HG02642 (cell line): Measurements from ENCODE around the gene CYP17A1.
"Not testable (repeated sequence)": the region's sequence is repeated elsewhere in the genome, so short reads cannot be mapped to it uniquely, and the experiment has no call there.

Source experiments
- ATAC-seq: cut with Tn5 transposase; IDR thresholded peaks from one replicate; pipeline ENCODE4 v1.9.1; 2021; ENCODE audit warnings: mild to moderate bottlenecking; ENCODE audit not compliant: unreplicated experiment, poor library complexity

Gene CYP17A1

GRCh38 chr10:102837230-102837721 is at the start of gene CYP17A1:
CYP17A1 (minus strand) TSS chr10:102837413; CDS start chr10:102837361, 52 bp downstream.
- ATAC-seq: no peak

- ATAC-seq: no peak
Measured at GRCh38 chr10:102880256-102880655, 43.0 kb upstream of the CYP17A1 start.

GRCh38 chr10:102878629-102879028 is 41.4 kb upstream of the CYP17A1 start:
- ATAC-seq: no peak

DNA sequence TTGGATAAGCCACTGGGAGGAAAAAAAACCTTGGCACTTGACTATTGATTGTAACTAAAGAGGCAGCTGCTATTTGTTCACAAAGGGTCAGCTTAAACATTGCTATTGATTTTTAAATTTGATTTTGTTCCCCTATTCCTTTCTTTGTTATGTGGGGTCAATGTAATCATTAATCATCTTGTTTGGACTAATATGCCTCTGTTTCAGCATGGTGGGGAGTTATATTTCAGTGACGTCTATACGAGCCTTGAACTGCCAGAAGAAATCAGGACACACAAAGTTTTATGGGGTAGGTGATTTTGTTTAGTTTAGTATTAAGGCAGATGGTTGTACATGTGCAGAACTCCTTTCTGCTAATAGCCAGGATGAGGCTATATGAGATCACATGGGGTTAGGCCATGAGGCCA is 39.5 kb upstream of the CYP17A1 start:
- ATAC-seq: no peak

DNA sequence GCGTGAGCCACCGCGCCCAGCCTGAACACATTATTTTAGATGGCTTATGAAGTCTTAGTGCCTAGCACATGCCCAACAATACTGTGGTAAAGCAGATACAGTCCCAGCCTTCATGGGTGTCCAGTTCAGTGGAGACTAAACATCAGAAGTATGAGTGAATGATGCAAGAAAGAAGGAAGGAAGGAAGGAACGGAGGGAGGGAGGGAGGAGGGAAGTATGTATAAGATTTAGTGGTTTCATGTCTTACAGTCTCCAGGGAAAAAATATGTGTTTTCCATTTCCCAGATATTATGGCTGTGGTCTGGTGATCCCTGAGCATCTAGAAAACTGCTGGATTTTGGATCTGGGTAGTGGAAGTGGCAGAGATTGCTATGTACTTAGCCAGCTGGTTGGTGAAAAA is 35.0 kb upstream of the CYP17A1 start:
- no peak for ATAC-seq

GRCh38 chr10:102870221-102870620 is 33.0 kb upstream of the CYP17A1 start:
- no peak for ATAC-seq

DNA sequence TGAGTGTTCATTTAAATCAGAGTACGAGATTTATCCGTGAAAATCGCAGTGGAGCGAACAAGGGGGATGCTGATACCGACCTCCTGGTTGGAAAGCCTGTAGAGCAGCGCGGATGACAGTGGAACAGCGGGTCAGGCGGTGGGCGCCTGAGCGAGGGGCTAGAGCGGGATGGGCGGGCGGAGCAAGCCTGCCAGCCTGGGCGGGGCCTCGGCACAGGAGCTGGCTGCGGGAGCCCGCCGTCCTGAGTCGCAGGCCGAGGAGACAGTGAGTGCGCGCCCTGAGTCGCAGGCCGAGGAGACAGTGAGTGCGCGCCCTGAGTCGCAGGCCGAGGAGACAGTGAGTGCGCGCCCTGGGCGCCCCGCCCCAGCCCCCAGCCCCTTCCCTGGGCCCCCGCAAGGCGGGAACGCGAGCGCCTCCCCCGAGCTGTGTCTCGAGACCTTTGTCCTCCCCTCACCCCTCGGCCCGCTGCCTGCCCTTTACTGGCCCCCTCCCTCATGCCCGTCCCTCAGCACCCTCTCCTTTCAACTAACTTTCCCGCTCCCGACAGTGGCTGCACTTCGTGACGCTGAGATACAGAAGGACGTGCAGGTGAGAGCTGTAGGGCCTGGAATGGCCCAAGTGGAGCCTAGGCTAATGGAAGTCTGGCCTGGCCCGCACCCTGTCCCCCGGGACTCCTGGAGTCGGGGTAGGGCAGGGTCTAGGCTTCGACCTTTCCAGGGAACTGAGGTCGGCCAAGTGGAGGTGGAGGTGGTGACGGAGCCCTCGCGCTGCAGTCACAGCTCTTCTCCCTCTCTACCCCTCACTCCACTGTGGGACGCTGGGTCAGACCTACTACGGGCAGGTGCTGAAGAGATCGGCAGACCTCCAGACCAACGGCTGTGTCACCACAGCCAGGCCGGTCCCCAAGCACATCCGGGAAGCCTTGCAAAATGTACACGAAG is 32.3 kb upstream of the CYP17A1 start, which contains the start of gene AS3MT:
TSS of gene AS3MT (plus strand) at position 213 of the 941 bp plus-strand sequence. CDS start at position 336, 123 bp downstream.
- ATAC-seq: no peak

GRCh38 chr10:102868911-102869257 is 31.7 kb upstream of the CYP17A1 start:
- ATAC-seq: no peak

- ATAC-seq: no peak
Measured at GRCh38 chr10:102865620-102866019, 28.4 kb upstream of the CYP17A1 start.

- ATAC-seq: no peak
Measured at GRCh38 chr10:102863660-102864059, 26.4 kb upstream of the CYP17A1 start.

- ATAC-seq: no peak
Measured at GRCh38 chr10:102859911-102860310, 22.7 kb upstream of the CYP17A1 start.

GRCh38 chr10:102856758-102857424 is 19.7 kb upstream of the CYP17A1 start:
- ATAC-seq: no peak

- not testable (repeated sequence) for ATAC-seq
Measured at GRCh38 chr10:102855731-102856436, 18.7 kb upstream of the CYP17A1 start.

DNA sequence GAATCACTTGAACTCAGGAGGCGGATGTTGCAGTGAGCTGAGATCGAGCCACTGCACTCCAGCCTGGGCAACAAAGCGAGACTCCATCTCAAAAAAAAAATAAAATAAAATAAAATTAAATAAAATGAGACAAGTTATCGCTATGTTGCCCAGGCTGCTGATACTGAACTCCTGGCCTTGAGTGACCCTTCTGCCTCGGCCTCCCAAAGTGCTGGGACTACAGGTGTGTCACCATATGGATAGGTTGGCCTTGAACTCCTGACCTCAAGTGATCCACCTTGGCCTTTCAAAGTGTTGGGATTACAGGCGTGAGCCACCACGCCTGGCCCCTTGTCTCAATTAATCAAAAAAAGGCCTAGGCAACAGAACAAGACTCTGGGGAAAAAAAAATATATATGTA is 16.0 kb upstream of the CYP17A1 start:
- not testable (repeated sequence) for ATAC-seq

- ATAC-seq: no peak
Measured at GRCh38 chr10:102850025-102850518, 12.9 kb upstream of the CYP17A1 start.

DNA sequence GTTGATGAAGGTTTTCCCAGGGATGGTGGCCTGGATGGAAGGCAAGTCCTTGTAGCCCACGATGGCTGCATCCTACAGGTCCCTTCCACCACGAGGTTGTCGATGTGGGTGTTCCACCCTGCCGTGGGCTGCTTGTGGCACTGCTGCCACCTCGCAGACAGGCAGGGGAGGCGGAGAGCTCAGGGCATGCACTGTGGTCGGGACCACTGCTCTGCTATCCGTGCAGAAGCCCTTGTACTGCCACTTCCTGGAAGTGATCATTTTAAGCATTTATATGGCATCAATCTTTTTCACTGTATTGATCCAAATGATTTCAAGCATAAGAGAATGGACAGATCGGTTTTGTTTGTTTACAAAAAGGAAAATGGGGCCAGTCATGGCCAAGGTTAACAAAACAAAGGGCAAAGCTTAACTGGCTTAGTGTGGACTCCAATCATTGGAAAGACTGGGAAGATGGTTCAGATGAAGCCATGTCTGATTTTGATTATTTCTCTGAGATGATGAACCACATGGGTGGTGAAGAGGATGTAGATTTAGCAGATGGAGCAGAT is 8.2 kb upstream of the CYP17A1 start:
- no peak for ATAC-seq

DNA sequence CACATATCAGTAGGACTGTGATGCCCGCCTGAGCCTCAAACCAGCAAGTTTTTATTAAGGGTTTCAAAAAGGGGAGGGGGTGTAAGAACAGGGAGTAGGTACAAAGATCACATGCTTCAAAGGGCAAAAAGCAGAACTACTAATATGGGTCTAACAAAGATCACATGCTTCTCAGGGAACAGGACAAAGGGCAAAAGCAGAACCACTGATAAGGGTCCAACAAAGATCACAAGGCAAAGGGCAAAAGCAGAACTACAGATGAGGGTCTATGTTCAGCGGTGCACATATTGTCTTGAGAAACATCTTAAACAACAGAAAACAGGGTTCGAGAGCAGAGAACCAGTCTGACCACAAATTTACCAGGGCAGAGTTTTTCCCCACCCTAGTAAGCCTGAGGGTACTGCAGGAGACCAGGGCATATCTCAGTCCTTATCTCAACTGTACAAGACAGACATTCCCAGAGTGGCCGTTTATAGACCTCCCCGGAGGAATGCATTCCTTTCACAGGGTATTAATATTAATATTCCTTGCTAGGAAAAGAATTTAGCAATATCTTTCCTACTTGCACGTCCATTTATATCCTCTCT is 7.1 kb upstream of the CYP17A1 start:
- ATAC-seq: not testable (repeated sequence)

GRCh38 chr10:102843139-102843538 is 5.9 kb upstream of the CYP17A1 start:
- ATAC-seq: not testable (repeated sequence)

DNA sequence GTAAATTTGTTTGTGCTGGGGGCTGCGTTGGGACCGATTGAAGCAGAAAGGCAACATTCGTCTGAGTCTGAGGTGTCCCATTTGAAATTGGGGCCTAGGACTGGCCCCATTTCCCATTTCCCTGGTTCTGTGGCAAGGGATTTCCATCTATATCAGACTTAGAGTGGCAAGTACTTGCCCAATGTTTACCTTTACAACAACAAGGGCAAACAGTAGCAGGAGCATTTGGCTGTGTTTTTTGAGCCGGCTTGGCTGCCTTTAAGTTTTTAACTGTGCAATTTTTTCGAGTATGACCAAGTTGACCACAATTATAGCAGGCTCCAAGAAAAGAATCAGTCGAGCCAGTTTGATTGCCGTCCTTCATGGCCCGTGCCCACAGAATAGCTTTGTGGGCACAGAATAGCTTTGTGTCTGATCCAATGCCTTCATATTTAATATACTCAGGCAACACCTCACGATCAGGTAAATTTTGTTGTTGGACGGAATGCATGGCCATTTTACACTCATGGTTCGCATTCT is 4.7 kb upstream of the CYP17A1 start:
- no peak for ATAC-seq
